ENCODE data around the gene COX7A2. TPM values are rescaled to one million over a fixed set of nuclear protein-coding genes. Genes with fewer than 3 reads are reported as not detected.

The COX7A2 gene, protein sequence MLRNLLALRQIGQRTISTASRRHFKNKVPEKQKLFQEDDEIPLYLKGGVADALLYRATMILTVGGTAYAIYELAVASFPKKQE
- 100 to 1,000 TPM; 108 to 521 TPM for total RNA-seq

GRCh38 chr6:75243333-75244062 is at the start of gene COX7A2:
COX7A2 (minus strand) TSS chr6:75243801; CDS start chr6:75243734, 67 bp downstream.
- H3K36me3 Mint-ChIP-seq, result peaks cover 17% of the 10 kb centered on the region
- peaks cover 14 to 16% of the 10 kb centered on the region in 2 donors for H3K27me3 Mint-ChIP-seq
- peak within 1 kb of the TSS; percentile 95 for H3K4me3 Mint-ChIP-seq
- H3K4me1 Mint-ChIP-seq (ENCODE audit: low read depth in 2 of 2), result peaks cover 22% of the 10 kb centered on the region in 2 donors
- peak within 1 kb of the TSS; percentile 94 to 98 for H3K27ac Mint-ChIP-seq
- DNase-seq (ENCODE audit: low spot score) (peak; percentile 90), ATAC-seq (peak; percentile 99)
- H3K9me3 Mint-ChIP-seq, result no peaks in the 10 kb centered on the region

DNA sequence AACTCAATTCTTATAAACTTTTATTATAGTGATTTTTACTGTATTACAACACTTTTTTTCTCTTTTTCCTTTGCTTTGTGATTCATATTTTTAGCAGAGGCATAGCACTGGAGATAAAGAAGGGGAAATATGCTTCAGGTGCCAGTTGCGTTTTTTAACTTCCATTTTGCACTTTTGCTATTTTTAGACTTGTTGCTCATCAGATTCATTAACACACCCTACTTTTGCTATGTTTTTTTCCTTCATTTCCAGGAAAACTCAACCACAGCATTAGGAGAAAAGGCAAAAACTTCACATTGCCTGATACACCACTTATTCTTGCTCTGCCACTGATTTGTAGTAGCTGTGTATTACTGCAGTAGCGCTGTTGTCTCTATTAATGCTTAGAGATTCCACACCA is 49.0 kb upstream of the COX7A2 start:
- Mint-ChIP-seq H3K9me3 (no peaks in the 10 kb centered on the region), H3K27ac (no peak overlapping the region), H3K4me3 (no peak overlapping the region), H3K4me1 (ENCODE audit: low read depth in 2 of 2) (peaks cover under 1 to 2% of the 10 kb centered on the region in 2 donors), H3K27me3 (no peaks in the 10 kb centered on the region), H3K36me3 (no peaks in the 10 kb centered on the region)
- DNase-seq (ENCODE audit: low spot score), result no peak
- no peak for ATAC-seq

DNA sequence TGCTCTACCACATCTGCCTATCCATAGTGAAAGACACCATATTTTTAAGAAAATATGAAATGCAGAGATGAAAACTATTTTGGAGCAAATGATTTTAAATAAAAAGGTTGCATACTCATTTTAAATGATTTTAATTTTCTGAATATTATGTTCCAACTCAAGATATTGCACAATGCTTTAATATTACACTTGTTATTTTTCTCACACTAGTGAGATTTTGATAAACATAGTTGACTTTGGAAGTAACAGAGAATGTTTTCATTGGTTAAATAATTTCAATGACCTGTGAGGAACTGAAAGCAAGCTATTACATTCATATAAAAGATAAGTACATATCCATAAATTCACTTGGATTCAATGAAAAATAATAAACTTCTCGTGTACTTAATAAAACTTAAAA is 48.1 kb upstream of the COX7A2 start:
- H3K27me3 Mint-ChIP-seq, result no peaks in the 10 kb centered on the region
- no peak for ATAC-seq

GRCh38 chr6:75291331-75291730 is 47.7 kb upstream of the COX7A2 start:
- no peak overlapping the region for H3K4me3 Mint-ChIP-seq
- no peaks in the 10 kb centered on the region for H3K9me3 Mint-ChIP-seq
- peaks cover 4 to 12% of the 10 kb centered on the region in 2 donors for H3K4me1 Mint-ChIP-seq (ENCODE audit: low read depth in 2 of 2)
- ATAC-seq, result no peak
- no peak overlapping the region for H3K27ac Mint-ChIP-seq
- no peak for DNase-seq (ENCODE audit: low spot score)
- no peaks in the 10 kb centered on the region for H3K27me3 Mint-ChIP-seq
- H3K36me3 Mint-ChIP-seq, result no peaks in the 10 kb centered on the region

More for the DNA sequence above, 48.1 kb upstream of the COX7A2 start:
- H3K36me3 Mint-ChIP-seq, result no peaks in the 10 kb centered on the region
- H3K27ac Mint-ChIP-seq, result no peak overlapping the region
- H3K4me1 Mint-ChIP-seq (ENCODE audit: low read depth in 2 of 2), result peaks cover 2 to 8% of the 10 kb centered on the region in 2 donors
- H3K9me3 Mint-ChIP-seq, result no peaks in the 10 kb centered on the region
- no peak overlapping the region for H3K4me3 Mint-ChIP-seq
- no peak for DNase-seq (ENCODE audit: low spot score)

DNA sequence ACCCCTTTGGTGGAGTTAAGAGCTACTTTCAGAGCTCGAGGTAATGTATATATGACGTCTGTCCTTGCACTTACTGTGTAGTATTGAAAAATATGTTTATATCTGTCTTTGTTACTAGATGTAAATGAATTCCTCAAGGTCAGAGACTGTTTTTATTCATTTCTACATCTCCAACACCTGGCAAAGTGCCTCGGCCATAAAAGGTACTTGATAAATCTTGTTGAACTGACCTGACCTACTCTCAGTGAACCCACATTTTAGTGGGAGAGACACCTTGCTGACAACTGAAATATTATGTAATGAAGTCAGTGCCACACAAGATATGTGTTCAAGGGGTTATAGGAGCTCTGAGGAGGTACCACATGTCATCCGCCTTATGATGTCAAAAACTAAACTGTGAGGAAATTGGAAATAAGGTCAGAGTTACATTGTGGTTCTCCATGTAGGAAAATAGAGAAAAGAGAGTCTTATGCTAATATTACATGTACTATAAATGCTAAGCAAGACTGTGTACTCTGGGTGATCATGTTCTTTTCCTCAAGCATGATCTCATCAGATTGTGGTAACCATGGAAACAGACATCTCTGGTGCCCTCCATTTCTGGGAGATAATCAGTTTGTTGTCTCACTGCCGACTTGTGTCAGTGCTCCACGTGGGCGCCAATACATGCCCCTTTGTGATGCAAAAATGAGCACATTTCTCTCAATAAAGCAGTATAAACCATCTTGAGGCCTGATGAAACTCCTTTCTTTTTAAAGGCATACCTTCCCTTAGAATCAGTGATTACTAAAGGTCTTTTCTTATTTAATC is 46.7 kb upstream of the COX7A2 start:
- no peaks in the 10 kb centered on the region for H3K9me3 Mint-ChIP-seq

GRCh38 chr6:75288023-75288422 is 44.4 kb upstream of the COX7A2 start:
- Mint-ChIP-seq H3K27me3 (no peaks in the 10 kb centered on the region), H3K9me3 (no peaks in the 10 kb centered on the region), H3K36me3 (no peaks in the 10 kb centered on the region), H3K4me3 (no peak overlapping the region), H3K4me1 (ENCODE audit: low read depth in 2 of 2) (peaks cover 6 to 15% of the 10 kb centered on the region in 2 donors), H3K27ac (no peak overlapping the region)
- ATAC-seq (no peak), DNase-seq (ENCODE audit: low spot score) (no peak)

More for the DNA sequence above, 46.7 kb upstream of the COX7A2 start:
- no peaks in the 10 kb centered on the region for H3K36me3 Mint-ChIP-seq
- H3K27ac Mint-ChIP-seq, result no peak overlapping the region
- H3K27me3 Mint-ChIP-seq, result no peaks in the 10 kb centered on the region
- H3K4me3 Mint-ChIP-seq, result no peak overlapping the region
- ATAC-seq (no peak), DNase-seq (ENCODE audit: low spot score) (no peak)
- peaks cover 6 to 15% of the 10 kb centered on the region in 2 donors for H3K4me1 Mint-ChIP-seq (ENCODE audit: low read depth in 2 of 2)

- ATAC-seq (no peak), DNase-seq (ENCODE audit: low spot score) (no peak)
- no peaks in the 10 kb centered on the region for H3K36me3 Mint-ChIP-seq
- H3K27ac Mint-ChIP-seq, result no peak overlapping the region
- no peak overlapping the region for H3K4me3 Mint-ChIP-seq
- no peaks in the 10 kb centered on the region for H3K27me3 Mint-ChIP-seq
- peaks cover 9 to 15% of the 10 kb centered on the region in 2 donors for H3K4me1 Mint-ChIP-seq (ENCODE audit: low read depth in 2 of 2)
- H3K9me3 Mint-ChIP-seq, result no peaks in the 10 kb centered on the region
These were observed 43.8 kb upstream of the COX7A2 start for GRCh38 chr6:75287424-75287823.

GRCh38 chr6:75286955-75287354 is 43.4 kb upstream of the COX7A2 start:
- H3K27me3 Mint-ChIP-seq, result no peaks in the 10 kb centered on the region
- no peaks in the 10 kb centered on the region for H3K36me3 Mint-ChIP-seq
- H3K4me3 Mint-ChIP-seq, result no peak overlapping the region
- H3K27ac Mint-ChIP-seq, result peak overlapping the region; percentile 13 to 17
- peaks cover 12 to 17% of the 10 kb centered on the region in 2 donors for H3K4me1 Mint-ChIP-seq (ENCODE audit: low read depth in 2 of 2)
- DNase-seq (ENCODE audit: low spot score) (no peak), ATAC-seq (no peak)
- no peaks in the 10 kb centered on the region for H3K9me3 Mint-ChIP-seq

DNA sequence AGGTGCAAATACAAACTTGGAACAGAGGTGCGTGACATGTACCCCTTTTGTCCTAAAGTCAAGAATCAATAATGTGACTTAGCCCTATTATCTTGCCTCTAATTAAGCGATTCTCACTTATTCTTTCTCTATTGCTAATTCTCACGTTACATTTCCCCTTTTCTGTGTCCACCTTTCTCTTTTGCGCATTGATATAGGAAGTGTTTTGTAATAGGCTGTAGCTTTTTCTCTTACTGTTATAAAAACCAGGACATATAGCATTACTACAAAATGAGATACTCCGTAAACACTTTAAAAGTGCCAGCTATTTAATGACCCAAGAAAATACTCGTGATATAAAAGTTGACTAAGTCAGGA is 41.7 kb upstream of the COX7A2 start:
- DNase-seq (ENCODE audit: low spot score), result no peak
- H3K4me1 Mint-ChIP-seq (ENCODE audit: low read depth in 2 of 2), result peaks cover 12 to 20% of the 10 kb centered on the region in 2 donors
- H3K4me3 Mint-ChIP-seq, result no peak overlapping the region
- H3K27ac Mint-ChIP-seq, result no peak overlapping the region
- H3K9me3 Mint-ChIP-seq, result no peaks in the 10 kb centered on the region
- no peaks in the 10 kb centered on the region for H3K36me3 Mint-ChIP-seq
- H3K27me3 Mint-ChIP-seq, result no peaks in the 10 kb centered on the region
- ATAC-seq, result no peak

- no peaks in the 10 kb centered on the region for H3K36me3 Mint-ChIP-seq
- H3K27me3 Mint-ChIP-seq, result no peaks in the 10 kb centered on the region
- DNase-seq (ENCODE audit: low spot score) (peak; percentile 98), ATAC-seq (peak; percentile 99 to 100)
- H3K4me3 Mint-ChIP-seq, result no peak within 1 kb of the TSS
- peaks cover 16 to 26% of the 10 kb centered on the region in 2 donors for H3K4me1 Mint-ChIP-seq (ENCODE audit: low read depth in 2 of 2)
- no peak within 1 kb of the TSS for H3K27ac Mint-ChIP-seq
- H3K9me3 Mint-ChIP-seq, result no peaks in the 10 kb centered on the region
These were observed 41.2 kb upstream of the COX7A2 start, which contains the start of gene TMEM30A for GRCh38 chr6:75284632-75285282. TMEM30A (minus strand) TSS chr6:75284792; CDS start chr6:75284638, 154 bp downstream.

DNA sequence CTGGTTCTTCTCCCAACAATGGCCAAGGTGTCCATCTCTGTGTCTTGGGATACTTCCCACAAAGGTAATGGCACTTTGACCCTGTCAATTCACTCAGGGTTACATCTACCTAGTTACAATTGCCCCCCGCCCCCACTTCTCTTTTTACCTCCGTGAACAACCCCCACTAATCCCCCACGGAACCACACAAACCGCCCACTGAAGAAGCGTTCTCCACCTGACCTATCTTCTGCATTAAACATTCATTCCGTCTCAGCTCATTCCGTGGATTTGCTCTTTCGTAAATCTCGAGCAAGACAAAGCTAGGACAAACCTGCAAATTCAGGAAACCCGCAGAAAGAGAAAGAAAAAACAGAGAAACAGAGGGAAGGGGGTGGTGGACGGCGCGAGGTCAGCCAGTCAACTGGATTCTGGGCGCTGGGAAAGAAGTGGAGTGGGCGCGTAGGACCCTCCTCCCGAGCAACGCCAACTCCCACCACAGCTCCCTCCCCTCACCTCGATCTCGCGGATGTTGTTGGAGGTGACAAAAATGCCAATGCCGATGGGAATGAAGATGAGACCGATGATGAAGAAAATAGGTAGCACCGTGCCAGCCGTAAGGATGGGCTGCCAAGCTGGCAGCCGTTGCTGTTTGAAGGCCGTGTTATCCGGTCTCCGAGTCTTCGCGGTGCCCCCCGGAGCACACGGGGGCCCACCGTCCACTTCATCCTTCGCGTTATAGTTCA is 40.5 kb upstream of the COX7A2 start:
- Mint-ChIP-seq H3K36me3 (no peaks in the 10 kb centered on the region), H3K4me1 (ENCODE audit: low read depth in 2 of 2) (peaks cover 16 to 32% of the 10 kb centered on the region in 2 donors), H3K9me3 (no peaks in the 10 kb centered on the region), H3K27ac (no peak overlapping the region), H3K27me3 (no peaks in the 10 kb centered on the region), H3K4me3 (no peak overlapping the region)
- peak in 1 of 2 donors; percentile 7 for ATAC-seq
- no peak for DNase-seq (ENCODE audit: low spot score)

DNA sequence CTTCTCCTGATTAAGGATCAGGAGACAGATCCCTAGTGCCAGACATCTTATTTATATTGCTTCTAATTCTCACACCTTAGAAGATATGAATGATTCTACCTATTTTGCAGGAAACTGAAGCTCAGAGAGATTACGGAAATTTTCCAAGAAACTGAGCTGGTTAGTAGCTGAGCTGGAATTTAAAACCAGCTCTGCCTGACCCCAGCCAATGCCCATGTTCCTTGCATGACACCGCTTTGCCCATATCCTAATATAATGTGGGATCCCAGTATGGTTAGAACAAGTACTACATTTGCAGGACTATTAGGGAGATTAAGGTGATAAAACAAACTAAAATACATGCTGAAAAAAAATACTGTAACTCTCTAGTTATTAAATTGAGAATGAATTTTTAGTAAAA is 39.1 kb upstream of the COX7A2 start:
- DNase-seq (ENCODE audit: low spot score) (no peak), ATAC-seq (no peak)
- Mint-ChIP-seq H3K27me3 (no peaks in the 10 kb centered on the region), H3K4me3 (no peak overlapping the region), H3K9me3 (no peaks in the 10 kb centered on the region), H3K4me1 (ENCODE audit: low read depth in 2 of 2) (peaks cover 24 to 43% of the 10 kb centered on the region in 2 donors), H3K36me3 (peaks cover 8% of the 10 kb centered on the region), H3K27ac (no peak overlapping the region)

GRCh38 chr6:75281653-75282052 is 38.1 kb upstream of the COX7A2 start:
- Mint-ChIP-seq H3K27ac (peak overlapping the region in 1 of 2 donors; percentile 57), H3K4me3 (peak overlapping the region; percentile 68), H3K4me1 (ENCODE audit: low read depth in 2 of 2) (peaks cover 28 to 38% of the 10 kb centered on the region in 2 donors)

More at GRCh38 chr6:75281653-75282052, 38.1 kb upstream of the COX7A2 start:
- Mint-ChIP-seq H3K9me3 (no peaks in the 10 kb centered on the region), H3K36me3 (peaks cover 8% of the 10 kb centered on the region), H3K27me3 (no peaks in the 10 kb centered on the region)
- DNase-seq (ENCODE audit: low spot score) (no peak), ATAC-seq (no peak)

All from natural killer cell treated with Interleukin-12 subunit alpha and Interleukin-12 subunit beta and Interleukin-15 and Interleukin-18, amount 100 ng/mL, for 72 hours (primary cell).